Transverse colon (tissue), 4 donors: ENCODE results near the gene NRN1L. TPM values are rescaled to one million over a fixed set of nuclear protein-coding genes. Genes with fewer than 3 reads are reported as not detected.

ENCODE experiments used
- DNase-seq: peaks from one replicate; pipeline ENCODE4 v3.0.0-alpha.2; 2019
- H3K27ac ChIP-seq, 4 donors: fragments of 200-600 bp; sonication (generic); 2 replicates each; pipeline ENCODE4 v1.5.1; 2016 to 2018; ENCODE audit warnings: inconsistent platforms in 4 of 4
- H3K27me3 ChIP-seq: fragments of 200-600 bp; sonication (generic); 2 replicates; pipeline ENCODE4 v1.5.1; 2017; ENCODE audit warnings: inconsistent platforms
- H3K36me3 ChIP-seq, 4 donors: fragments of 200-600 bp; sonication (generic); 2 replicates each; pipeline ENCODE4 v1.5.1; 2017 to 2019; ENCODE audit warnings: inconsistent platforms in 4 of 4
- H3K4me1 ChIP-seq, 4 donors: fragments of 200-600 bp; sonication (generic); 2 replicates each; pipeline ENCODE4 v1.5.1; 2017 to 2020; ENCODE audit warnings: inconsistent platforms in 4 of 4
- H3K4me3 ChIP-seq, 4 donors: fragments of 200-600 bp; sonication (generic); 1 replicate in 1 of 4; 2 replicates in 3 of 4; pipeline versions ENCODE4 v1.5.1 to v1.6.1; 2017 to 2019; ENCODE audit warnings: inconsistent platforms in 4 of 4
- H3K9me3 ChIP-seq, 2 donors: fragments of 200-600 bp; sonication (generic); 2 replicates each; pipeline ENCODE4 v1.5.1; 2017 to 2019; ENCODE audit warnings: inconsistent platforms in 2 of 2
- EP300 ChIP-seq: sonication (generic); formaldehyde crosslinking; IDR thresholded peaks from one replicate; pipeline ENCODE4 v1.6.1; 2017; ENCODE audit warnings: antibody characterized with exemption, low read depth
- POLR2A ChIP-seq: fragments of 450-650 bp; IDR thresholded peaks from one replicate; pipeline ENCODE4 v1.6.1; 2016; ENCODE audit warnings: antibody characterized with exemption, mild to moderate bottlenecking, moderate library complexity
- POLR2AphosphoS5 ChIP-seq, 3 donors: sonication (generic); formaldehyde crosslinking; IDR thresholded peaks; one replicate each; pipeline ENCODE4 v1.6.1; 2016; ENCODE audit warnings: antibody characterized with exemption in 3 of 3
- WGBS, 2 donors: methylation state at CpG; one replicate each; pipeline ENCODE4 v1.1.5; 2018; ENCODE audit warnings: low coverage in 1 of 2; 5-methylcytosine and 5-hydroxymethylcytosine counted together
- in situ Hi-C, 4 donors: fragments of 200-750 bp; cut with MboI; loops; one replicate each; pipeline versions ENCODE4 v1.15.0 to v1.15.1; 2017; ENCODE audit warnings: low sequenced_read_pairs in 3 of 4, low pct_ligation_motif_present in 1 of 4, low pct_unique_long_range_greater_than_20kb in 1 of 4
- intact Hi-C: fragments of 100-400 bp; cut with DNase I; formaldehyde crosslinking; loops from one replicate; pipeline ENCODE4 v1.15.1; 2023; ENCODE audit warnings: low total_unique reads
- total RNA-seq, 4 donors: library from RNA; depleted of rRNA; stranded (reverse); fragments of >200 nt; gene quantifications; one replicate each; pipeline ENCODE4 v1.1.0, GENCODE V29; 2016
- TF ChIP-seq, protein P1 (sequence below), 5 experiments: fragments of 200-600 bp in 3 of 5; fragments of 450-650 bp in 2 of 5; sonication (generic) in 3 of 5; IDR thresholded peaks; 1 replicate in 2 of 5; 2 replicates in 3 of 5; pipeline ENCODE4 v1.5.1; 2016 to 2017; ENCODE audit warnings: antibody characterized with exemption in 5 of 5, inconsistent platforms in 3 of 5, mild to moderate bottlenecking in 2 of 5, moderate library complexity in 1 of 5

NRN1L gene
- total RNA-seq, 4 donors from 2014 or later, result 2.5 TPM; not detected in 3

DNA sequence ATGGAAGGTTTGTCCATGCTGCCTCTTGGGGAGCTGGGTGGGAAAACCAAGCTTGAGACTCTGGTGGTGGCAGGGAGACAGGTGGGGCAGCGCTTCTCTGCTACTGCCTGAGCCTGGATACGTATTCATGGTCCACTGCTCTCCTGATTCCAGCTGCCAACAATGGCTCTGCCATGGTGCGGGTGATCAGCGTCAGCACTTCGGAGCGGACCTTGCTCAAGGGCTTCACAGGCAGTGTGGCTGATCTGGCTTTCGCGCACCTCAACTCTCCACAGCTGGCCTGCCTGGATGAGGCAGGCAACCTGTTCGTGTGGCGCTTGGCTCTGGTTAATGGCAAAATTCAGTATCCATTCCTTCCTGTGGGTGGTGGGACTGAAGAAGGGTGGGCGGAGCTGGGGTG, 7.6 kb upstream of the NRN1L start:
- WGBS, 2 donors, result 92% methylated on average over 9 of the region's 11 CpGs; no CpG with 5 or more reads in 1 of the 2 donors
- intact Hi-C loops (no loop called here), in situ Hi-C loops (no loop called here)
- Histone ChIP-seq H3K36me3 (peaks cover 0 to 50% (median 21%) of the 10 kb centered on the region in 4 donors), H3K27ac (no peak overlapping the region), H3K4me1 (peaks cover 17 to 27% (median 21%) of the 10 kb centered on the region in 4 donors), H3K27me3 (no peaks in the 10 kb centered on the region), H3K9me3 (no peaks in the 10 kb centered on the region), H3K4me3 (no peak overlapping the region)
- no peak for DNase-seq
- TF ChIP-seq POLR2A, result no peak
- no peak for TF ChIP-seq EP300
- TF ChIP-seq, protein P1, sequence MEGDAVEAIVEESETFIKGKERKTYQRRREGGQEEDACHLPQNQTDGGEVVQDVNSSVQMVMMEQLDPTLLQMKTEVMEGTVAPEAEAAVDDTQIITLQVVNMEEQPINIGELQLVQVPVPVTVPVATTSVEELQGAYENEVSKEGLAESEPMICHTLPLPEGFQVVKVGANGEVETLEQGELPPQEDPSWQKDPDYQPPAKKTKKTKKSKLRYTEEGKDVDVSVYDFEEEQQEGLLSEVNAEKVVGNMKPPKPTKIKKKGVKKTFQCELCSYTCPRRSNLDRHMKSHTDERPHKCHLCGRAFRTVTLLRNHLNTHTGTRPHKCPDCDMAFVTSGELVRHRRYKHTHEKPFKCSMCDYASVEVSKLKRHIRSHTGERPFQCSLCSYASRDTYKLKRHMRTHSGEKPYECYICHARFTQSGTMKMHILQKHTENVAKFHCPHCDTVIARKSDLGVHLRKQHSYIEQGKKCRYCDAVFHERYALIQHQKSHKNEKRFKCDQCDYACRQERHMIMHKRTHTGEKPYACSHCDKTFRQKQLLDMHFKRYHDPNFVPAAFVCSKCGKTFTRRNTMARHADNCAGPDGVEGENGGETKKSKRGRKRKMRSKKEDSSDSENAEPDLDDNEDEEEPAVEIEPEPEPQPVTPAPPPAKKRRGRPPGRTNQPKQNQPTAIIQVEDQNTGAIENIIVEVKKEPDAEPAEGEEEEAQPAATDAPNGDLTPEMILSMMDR (IDR thresholded peaks at IDR 0.05), result no peak
- no peak for TF ChIP-seq POLR2AphosphoS5 (IDR thresholded peaks at IDR 0.05)

DNA sequence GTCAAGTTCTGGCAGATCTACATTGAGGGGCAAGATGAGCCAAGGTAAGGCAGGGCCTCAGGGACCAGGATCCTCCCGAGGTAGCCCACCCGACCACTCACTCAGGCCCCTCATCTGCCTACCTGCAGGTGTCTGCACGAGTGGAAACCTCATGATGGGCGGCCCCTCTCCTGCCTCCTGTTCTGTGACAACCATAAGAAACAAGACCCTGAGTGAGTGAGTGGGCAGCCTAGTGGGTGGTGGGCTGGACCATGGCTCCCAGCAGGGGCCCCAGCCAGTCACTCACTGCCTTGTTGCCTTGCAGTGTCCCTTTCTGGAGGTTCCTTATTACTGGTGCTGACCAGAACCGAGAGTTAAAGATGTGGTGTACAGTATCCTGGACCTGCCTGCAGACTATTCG, 6.5 kb upstream of the NRN1L start:
- H3K9me3 ChIP-seq, result no peaks in the 10 kb centered on the region
- intact Hi-C loops, result no loop called here
- in situ Hi-C loops, result no loop called here
- H3K27ac ChIP-seq, result no peak overlapping the region
- WGBS, 2 donors, result 87% methylated on average over 5 of the region's 6 CpGs; no CpG with 5 or more reads in 1 of the 2 donors
- peaks cover 16 to 20% (median 17%) of the 10 kb centered on the region in 4 donors for H3K4me1 ChIP-seq
- H3K4me3 ChIP-seq, result no peak overlapping the region
- peaks cover 0 to 55% (median 21%) of the 10 kb centered on the region in 4 donors for H3K36me3 ChIP-seq
- no peak for DNase-seq
- no peaks in the 10 kb centered on the region for H3K27me3 ChIP-seq
- TF ChIP-seq EP300, result no peak
- TF ChIP-seq, protein P1 (IDR thresholded peaks at IDR 0.05), result no peak

- no peak for DNase-seq
- intact Hi-C loops, result no loop called here
- in situ Hi-C loops, result no loop called here
- Histone ChIP-seq H3K27me3 (no peaks in the 10 kb centered on the region), H3K27ac (no peak overlapping the region), H3K9me3 (no peaks in the 10 kb centered on the region), H3K36me3 (peaks cover 0 to 58% (median 21%) of the 10 kb centered on the region in 4 donors), H3K4me1 (peaks cover 13 to 17% (median 15%) of the 10 kb centered on the region in 4 donors), H3K4me3 (no peak overlapping the region)
- 92% methylated on average over 9 of the region's 9 CpGs; no CpG with 5 or more reads in 1 of the 2 donors for WGBS, 2 donors
- no peak for TF ChIP-seq POLR2A
- TF ChIP-seq, protein P1 (IDR thresholded peaks at IDR 0.05), result no peak
- no peak for TF ChIP-seq EP300
- no peak for TF ChIP-seq POLR2AphosphoS5 (IDR thresholded peaks at IDR 0.05)
Observed at GRCh38 chr16:67878846-67879245, 5.8 kb upstream of the NRN1L start.

- WGBS, 2 donors, result 90% methylated on average over 10 of the region's 12 CpGs; no CpG with 5 or more reads in 1 of the 2 donors
- DNase-seq, result no peak
- intact Hi-C loops, result no loop called here
- TF ChIP-seq EP300, result no peak
- TF ChIP-seq POLR2AphosphoS5 (IDR thresholded peaks at IDR 0.05), result no peak
- TF ChIP-seq, protein P1 (IDR thresholded peaks at IDR 0.05), result no peak
- TF ChIP-seq POLR2A, result no peak
- Histone ChIP-seq H3K36me3 (peaks cover 0 to 58% (median 21%) of the 10 kb centered on the region in 4 donors), H3K9me3 (no peaks in the 10 kb centered on the region), H3K27me3 (no peaks in the 10 kb centered on the region), H3K4me1 (peaks cover 6 to 16% (median 9%) of the 10 kb centered on the region in 4 donors), H3K27ac (no peak overlapping the region), H3K4me3 (no peak overlapping the region)
- in situ Hi-C loops, result no loop called here
Observed at GRCh38 chr16:67879462-67879861, 5.2 kb upstream of the NRN1L start.
